K562 (cell line): ENCODE results near the gene GNG7. TPM values are rescaled to one million over a fixed set of nuclear protein-coding genes. Genes with fewer than 3 reads are reported as not detected.

Experiments
- ATF1 ChIP-seq, 2 experiments: fragments of 450-650 bp in 1 of 2; IDR thresholded peaks; 2 replicates each; pipeline ENCODE4 v1.6.1; 2016; ENCODE audit warnings: missing compliant biosample characterization in 1 of 2, missing genetic modification characterization in 1 of 2
- CCNT2 ChIP-seq: IDR thresholded peaks from 2 replicates; pipeline ENCODE4 v1.6.1; 2011; ENCODE audit warnings: borderline replicate concordance, low read depth, mild to moderate bottlenecking, moderate library complexity, mixed read lengths, low read length; ENCODE audit not compliant: insufficient read length; ENCODE audit errors: extremely low read depth
- DACH1 ChIP-seq: fragments of 450-650 bp; IDR thresholded peaks from 2 replicates; pipeline ENCODE4 v1.6.1; 2018; ENCODE audit not compliant: partially characterized antibody
- HDAC6 ChIP-seq: IDR thresholded peaks from 2 replicates; pipeline ENCODE4 v1.6.1; 2012; ENCODE audit warnings: low read depth, mild to moderate bottlenecking, control low read depth, inconsistent platforms, low read length, moderate library complexity
- ILK ChIP-seq: fragments of 450-650 bp; IDR thresholded peaks from 2 replicates; pipeline ENCODE4 v1.6.1; 2016; ENCODE audit warnings: missing genetic modification characterization, low read depth, mild to moderate bottlenecking, missing compliant biosample characterization, moderate library complexity, borderline replicate concordance
- L3MBTL2 ChIP-seq: fragments of 450-650 bp; IDR thresholded peaks from 2 replicates; pipeline ENCODE4 v1.6.1; 2016; ENCODE audit warnings: mild to moderate bottlenecking, moderate library complexity
- NBN ChIP-seq: fragments of 450-650 bp; IDR thresholded peaks from 2 replicates; pipeline ENCODE4 v1.6.1; 2016; ENCODE audit warnings: low read depth, mild to moderate bottlenecking
- NR3C1 ChIP-seq: sonication (generic); formaldehyde crosslinking; IDR thresholded peaks from 2 replicates; pipeline ENCODE4 v1.8.1; 2022; ENCODE audit warnings: missing genetic modification reagents
- PHTF2 ChIP-seq: fragments of 250-450 bp; sonication (Bioruptor Pico); IDR thresholded peaks from 2 replicates; pipeline ENCODE4 v1.5.0; 2021; ENCODE audit warnings: mild to moderate bottlenecking
- RBM25 ChIP-seq: fragments of 200-400 bp; formaldehyde crosslinking; IDR thresholded peaks from 2 replicates; pipeline ENCODE4 v1.6.1; 2018; ENCODE audit warnings: low read length, low read depth, moderate library complexity; ENCODE audit not compliant: severe bottlenecking
- SNRNP70 ChIP-seq: fragments of 200-400 bp; formaldehyde crosslinking; optimal IDR thresholded peaks from 2 replicates; pipeline ENCODE3; 2017; ENCODE audit warnings: low read depth, low read length
- YBX1 ChIP-seq: fragments of 450-650 bp; IDR thresholded peaks from 2 replicates; pipeline ENCODE4 v1.7.1; 2016; ENCODE audit warnings: mild to moderate bottlenecking
- ZNF263 ChIP-seq: sonication (generic); formaldehyde crosslinking; IDR thresholded peaks from 2 replicates; pipeline ENCODE4 v1.8.0; 2022; ENCODE audit warnings: mild to moderate bottlenecking, missing genetic modification reagents, borderline replicate concordance
- polyA plus RNA-seq, 8 experiments: library from polyadenylated mRNA; depleted of rRNA in 4 of 8; stranded (reverse) in 5 of 8; unstranded in 3 of 8; fragments of >200 nt; fragmentation: Nextera tagmentation in 2 of 8; fragmentation: Illumina TruSeq in 1 of 8; extraction: Ambion mirVana in 2 of 8; extraction: Trizol in 1 of 8; gene quantifications; 2 replicates each; pipeline versions ENCODE4 v1.2.1 to v1.2.3, GENCODE V29; 2011 to 2014; ENCODE audit warnings: inconsistent platforms in 1 of 8, missing spikeins in 1 of 8
- total RNA-seq, 7 experiments: library from RNA; depleted of rRNA in 6 of 7; stranded (reverse); fragments of >200 nt in 6 of 7; fragmentation: Illumina TruSeq in 2 of 7; extraction: Trizol in 2 of 7; gene quantifications; 2 replicates each; pipeline versions ENCODE4 v1.2.1 to v1.2.3, GENCODE V29; 2011 to 2021; ENCODE audit warnings: low replicate concordance in 1 of 7
- TF ChIP-seq, protein P1 (sequence below): fragments of 250-450 bp; sonication (Bioruptor Pico); IDR thresholded peaks from 2 replicates; pipeline ENCODE4 v1.4.0; 2020
- TF ChIP-seq, protein P2 (sequence below), 2 experiments: fragments of 450-650 bp; IDR thresholded peaks; 2 replicates each; pipeline ENCODE4 v1.6.1; 2018; ENCODE audit warnings: mild to moderate bottlenecking in 2 of 2, low read depth in 1 of 2; ENCODE audit not compliant: partially characterized antibody in 2 of 2
- TF ChIP-seq, protein P3 (sequence below): sonication (generic); formaldehyde crosslinking; IDR thresholded peaks from 2 replicates; pipeline ENCODE4 v1.9.0; 2022; ENCODE audit warnings: mild to moderate bottlenecking, missing genetic modification reagents
- TF ChIP-seq, protein P4 (sequence below): sonication (generic); formaldehyde crosslinking; IDR thresholded peaks from 2 replicates; pipeline ENCODE4 v1.9.0; 2022; ENCODE audit warnings: mild to moderate bottlenecking, missing genetic modification reagents
- TF ChIP-seq, protein P5 (sequence below): fragments of 450-650 bp; IDR thresholded peaks from one replicate; pipeline ENCODE4 v1.6.1; 2018; ENCODE audit warnings: mild to moderate bottlenecking, moderate library complexity; ENCODE audit not compliant: partially characterized antibody
- TF ChIP-seq, protein P6 (sequence below): fragments of 250-450 bp; sonication (Bioruptor Pico); IDR thresholded peaks from 2 replicates; pipeline ENCODE4 v1.5.0; 2021

Gene GNG7
- total and polyA plus RNA-seq, 9 of the 15 experiments (the other 6 are each of a cell fraction or from before 2014, with no cell fraction given) = 0.01 to 0.20 (median 0.06) TPM; not detected in 1

DNA sequence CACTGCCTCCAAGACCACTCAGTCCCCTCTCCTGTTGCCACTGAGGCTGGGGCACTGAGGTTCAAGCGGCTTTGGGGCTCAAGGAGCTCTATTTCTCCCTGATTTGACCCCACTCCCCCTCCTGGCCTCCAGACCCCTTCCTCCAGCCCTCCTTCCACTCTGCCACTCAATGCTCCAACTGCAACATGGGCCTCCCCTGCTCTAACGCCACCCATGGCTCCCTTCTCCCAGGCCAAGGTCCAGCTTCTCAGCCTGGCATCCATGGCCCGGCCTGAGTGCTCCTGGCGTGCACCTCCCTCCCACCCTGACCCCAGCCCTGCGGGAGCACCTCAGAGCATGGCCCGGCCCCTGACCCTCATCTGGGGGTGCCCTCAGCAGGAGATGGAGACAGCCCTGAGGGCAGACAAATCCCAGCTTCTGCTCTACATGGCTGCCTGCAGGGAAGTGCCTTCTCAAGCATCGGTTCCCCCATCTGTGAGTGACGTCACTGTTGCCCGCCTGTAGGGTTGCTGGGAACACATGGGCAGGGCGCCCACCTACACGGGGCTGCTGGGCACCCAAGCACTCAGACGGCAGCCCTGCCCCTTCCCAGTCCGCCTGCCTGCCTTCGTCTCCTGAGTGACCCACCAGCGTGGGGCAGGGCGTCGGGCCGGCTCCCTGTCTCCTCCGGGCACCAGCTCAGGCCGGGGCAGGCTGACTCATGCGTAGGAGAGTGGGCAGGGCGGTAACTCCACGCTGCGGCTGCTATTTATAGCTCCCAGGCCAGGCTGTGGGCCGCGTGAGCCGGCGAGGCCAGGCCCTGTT is 20.2 kb upstream of the GNG7 start (continued):
- TF ChIP-seq L3MBTL2 (peak; percentile 89), HDAC6 (no peak), NBN (no peak), ATF1 (CRISPR knock-in tag; IDR thresholded peaks at IDR 0.05) (0 out of 2 replicates have a peak, but pooled peaks have one; percentile 7), ATF1 (tag; IDR thresholded peaks at IDR 0.05) (peak; percentile 89), SNRNP70 (no peak), RBM25 (peak; percentile 42), NR3C1 (CRISPR knock-in tag) (no peak), ILK (tag) (no peak), ZNF263 (no peak), YBX1 (no peak), PHTF2 (CRISPR knock-in tag) (no peak), CCNT2 (no peak), DACH1 (no peak)
- TF ChIP-seq, protein P1, sequence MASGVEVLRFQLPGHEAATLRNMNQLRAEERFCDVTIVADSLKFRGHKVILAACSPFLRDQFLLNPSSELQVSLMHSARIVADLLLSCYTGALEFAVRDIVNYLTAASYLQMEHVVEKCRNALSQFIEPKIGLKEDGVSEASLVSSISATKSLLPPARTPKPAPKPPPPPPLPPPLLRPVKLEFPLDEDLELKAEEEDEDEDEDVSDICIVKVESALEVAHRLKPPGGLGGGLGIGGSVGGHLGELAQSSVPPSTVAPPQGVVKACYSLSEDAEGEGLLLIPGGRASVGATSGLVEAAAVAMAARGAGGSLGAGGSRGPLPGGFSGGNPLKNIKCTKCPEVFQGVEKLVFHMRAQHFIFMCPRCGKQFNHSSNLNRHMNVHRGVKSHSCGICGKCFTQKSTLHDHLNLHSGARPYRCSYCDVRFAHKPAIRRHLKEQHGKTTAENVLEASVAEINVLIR (CRISPR knock-in tag) = peak; percentile 62
- TF ChIP-seq, protein P2, sequence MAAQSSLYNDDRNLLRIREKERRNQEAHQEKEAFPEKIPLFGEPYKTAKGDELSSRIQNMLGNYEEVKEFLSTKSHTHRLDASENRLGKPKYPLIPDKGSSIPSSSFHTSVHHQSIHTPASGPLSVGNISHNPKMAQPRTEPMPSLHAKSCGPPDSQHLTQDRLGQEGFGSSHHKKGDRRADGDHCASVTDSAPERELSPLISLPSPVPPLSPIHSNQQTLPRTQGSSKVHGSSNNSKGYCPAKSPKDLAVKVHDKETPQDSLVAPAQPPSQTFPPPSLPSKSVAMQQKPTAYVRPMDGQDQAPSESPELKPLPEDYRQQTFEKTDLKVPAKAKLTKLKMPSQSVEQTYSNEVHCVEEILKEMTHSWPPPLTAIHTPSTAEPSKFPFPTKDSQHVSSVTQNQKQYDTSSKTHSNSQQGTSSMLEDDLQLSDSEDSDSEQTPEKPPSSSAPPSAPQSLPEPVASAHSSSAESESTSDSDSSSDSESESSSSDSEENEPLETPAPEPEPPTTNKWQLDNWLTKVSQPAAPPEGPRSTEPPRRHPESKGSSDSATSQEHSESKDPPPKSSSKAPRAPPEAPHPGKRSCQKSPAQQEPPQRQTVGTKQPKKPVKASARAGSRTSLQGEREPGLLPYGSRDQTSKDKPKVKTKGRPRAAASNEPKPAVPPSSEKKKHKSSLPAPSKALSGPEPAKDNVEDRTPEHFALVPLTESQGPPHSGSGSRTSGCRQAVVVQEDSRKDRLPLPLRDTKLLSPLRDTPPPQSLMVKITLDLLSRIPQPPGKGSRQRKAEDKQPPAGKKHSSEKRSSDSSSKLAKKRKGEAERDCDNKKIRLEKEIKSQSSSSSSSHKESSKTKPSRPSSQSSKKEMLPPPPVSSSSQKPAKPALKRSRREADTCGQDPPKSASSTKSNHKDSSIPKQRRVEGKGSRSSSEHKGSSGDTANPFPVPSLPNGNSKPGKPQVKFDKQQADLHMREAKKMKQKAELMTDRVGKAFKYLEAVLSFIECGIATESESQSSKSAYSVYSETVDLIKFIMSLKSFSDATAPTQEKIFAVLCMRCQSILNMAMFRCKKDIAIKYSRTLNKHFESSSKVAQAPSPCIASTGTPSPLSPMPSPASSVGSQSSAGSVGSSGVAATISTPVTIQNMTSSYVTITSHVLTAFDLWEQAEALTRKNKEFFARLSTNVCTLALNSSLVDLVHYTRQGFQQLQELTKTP (IDR thresholded peaks at IDR 0.05; ENCODE audit: low read depth in 1 of 2, partially characterized antibody in 2 of 2) = no peak
- TF ChIP-seq, protein P3, sequence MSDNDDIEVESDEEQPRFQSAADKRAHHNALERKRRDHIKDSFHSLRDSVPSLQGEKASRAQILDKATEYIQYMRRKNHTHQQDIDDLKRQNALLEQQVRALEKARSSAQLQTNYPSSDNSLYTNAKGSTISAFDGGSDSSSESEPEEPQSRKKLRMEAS = peak; percentile 91
- TF ChIP-seq, protein P4, sequence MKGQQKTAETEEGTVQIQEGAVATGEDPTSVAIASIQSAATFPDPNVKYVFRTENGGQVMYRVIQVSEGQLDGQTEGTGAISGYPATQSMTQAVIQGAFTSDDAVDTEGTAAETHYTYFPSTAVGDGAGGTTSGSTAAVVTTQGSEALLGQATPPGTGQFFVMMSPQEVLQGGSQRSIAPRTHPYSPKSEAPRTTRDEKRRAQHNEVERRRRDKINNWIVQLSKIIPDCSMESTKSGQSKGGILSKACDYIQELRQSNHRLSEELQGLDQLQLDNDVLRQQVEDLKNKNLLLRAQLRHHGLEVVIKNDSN (CRISPR knock-in tag) = no peak
- TF ChIP-seq, protein P5, sequence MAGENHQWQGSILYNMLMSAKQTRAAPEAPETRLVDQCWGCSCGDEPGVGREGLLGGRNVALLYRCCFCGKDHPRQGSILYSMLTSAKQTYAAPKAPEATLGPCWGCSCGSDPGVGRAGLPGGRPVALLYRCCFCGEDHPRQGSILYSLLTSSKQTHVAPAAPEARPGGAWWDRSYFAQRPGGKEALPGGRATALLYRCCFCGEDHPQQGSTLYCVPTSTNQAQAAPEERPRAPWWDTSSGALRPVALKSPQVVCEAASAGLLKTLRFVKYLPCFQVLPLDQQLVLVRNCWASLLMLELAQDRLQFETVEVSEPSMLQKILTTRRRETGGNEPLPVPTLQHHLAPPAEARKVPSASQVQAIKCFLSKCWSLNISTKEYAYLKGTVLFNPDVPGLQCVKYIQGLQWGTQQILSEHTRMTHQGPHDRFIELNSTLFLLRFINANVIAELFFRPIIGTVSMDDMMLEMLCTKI = no peak
- TF ChIP-seq, protein P6, sequence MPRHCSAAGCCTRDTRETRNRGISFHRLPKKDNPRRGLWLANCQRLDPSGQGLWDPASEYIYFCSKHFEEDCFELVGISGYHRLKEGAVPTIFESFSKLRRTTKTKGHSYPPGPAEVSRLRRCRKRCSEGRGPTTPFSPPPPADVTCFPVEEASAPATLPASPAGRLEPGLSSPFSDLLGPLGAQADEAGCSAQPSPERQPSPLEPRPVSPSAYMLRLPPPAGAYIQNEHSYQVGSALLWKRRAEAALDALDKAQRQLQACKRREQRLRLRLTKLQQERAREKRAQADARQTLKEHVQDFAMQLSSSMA = no peak
